GM04503 (cell line): ENCODE data around the gene SREBF2.
"Not testable (repeated sequence)": the region's sequence is repeated elsewhere in the genome, so short reads cannot be mapped to it uniquely, and the experiment has no call there.

Experiments used
- DNase-seq: peaks from one replicate; pipeline ENCODE4 v3.0.0-alpha.2; 2012; ENCODE audit warnings: low read depth

SREBF2 gene

GRCh38 chr22:41842996-41843970 lies 10.4 kb downstream of the SREBF2 start:
- DNase-seq = no peak

- DNase-seq = no peak
These were observed 11.1 kb downstream of the SREBF2 start for GRCh38 chr22:41844036-41844435.

- DNase-seq = no peak
These were observed 11.6 kb downstream of the SREBF2 start for GRCh38 chr22:41844513-41844912.

GRCh38 chr22:41845380-41846267 lies 12.7 kb downstream of the SREBF2 start:
- no peak for DNase-seq

GRCh38 chr22:41846268-41846987 lies 13.5 kb downstream of the SREBF2 start:
- DNase-seq = no peak

- DNase-seq = no peak
These were observed 14.4 kb downstream of the SREBF2 start for GRCh38 chr22:41847300-41847699.

- no peak for DNase-seq
These were observed 15.6 kb downstream of the SREBF2 start for GRCh38 chr22:41848468-41848867.

- DNase-seq = no peak
These were observed 23.6 kb downstream of the SREBF2 start for GRCh38 chr22:41856469-41856868.

GRCh38 chr22:41857155-41857859 lies 24.4 kb downstream of the SREBF2 start:
- DNase-seq = no peak

- DNase-seq = no peak
These were observed 24.9 kb downstream of the SREBF2 start for GRCh38 chr22:41857860-41858199.

GRCh38 chr22:41862160-41862529 lies 29.2 kb downstream of the SREBF2 start:
- DNase-seq = no peak

- DNase-seq = peak; percentile 2
These were observed 29.8 kb downstream of the SREBF2 start for GRCh38 chr22:41862530-41863266.

GRCh38 chr22:41863472-41863871 lies 30.6 kb downstream of the SREBF2 start:
- DNase-seq = no peak

GRCh38 chr22:41868556-41868955 lies 35.7 kb downstream of the SREBF2 start:
- DNase-seq = no peak

GRCh38 chr22:41870081-41870480 lies 37.2 kb downstream of the SREBF2 start:
- DNase-seq = not testable (repeated sequence)

- DNase-seq = no peak
These were observed 37.9 kb downstream of the SREBF2 start for GRCh38 chr22:41870786-41871185.

- DNase-seq = no peak
These were observed 40.5 kb downstream of the SREBF2 start for GRCh38 chr22:41873391-41873790.

- no peak for DNase-seq
These were observed 41.2 kb downstream of the SREBF2 start for GRCh38 chr22:41874090-41874489.

GRCh38 chr22:41875531-41876270 lies 42.8 kb downstream of the SREBF2 start:
- no peak for DNase-seq

- DNase-seq = no peak
These were observed 43.4 kb downstream of the SREBF2 start for GRCh38 chr22:41876275-41876674.
